Activated T-helper 1 cell treated with anti-CD3 and anti-CD28 coated beads, Interleukin-12 subunit alpha, Interleukin-12 subunit beta, Interleukin-2, Interleukin-4 antibody, amounts not matched to agents 30 ng/mL and 10 ng/mL and 1 ng/mL, durations not matched to agents 14 hours and 24 hours and 36 hours (primary cell): Measurements from ENCODE around the gene NUP210. TPM values are rescaled to one million over a fixed set of nuclear protein-coding genes. Genes with fewer than 3 reads are reported as not detected.

Source experiments
- DNase-seq: peaks from one replicate; pipeline ENCODE4 v3.0.0; 2021; ENCODE audit warnings: low spot score
- H3K27ac Mint-ChIP-seq: one replicate; pipeline ENCODE4 v1.8.0; 2021; ENCODE audit warnings: mild to moderate bottlenecking, mixed read lengths
- H3K27me3 Mint-ChIP-seq: one replicate; pipeline ENCODE4 v1.8.0; 2022; ENCODE audit warnings: mild to moderate bottlenecking, moderate library complexity, mixed read lengths; ENCODE audit not compliant: insufficient read depth
- H3K36me3 Mint-ChIP-seq: one replicate; pipeline ENCODE4 v1.8.0; 2021; ENCODE audit warnings: low read depth, mixed read lengths
- H3K4me1 Mint-ChIP-seq: one replicate; pipeline ENCODE4 v1.8.0; 2021; ENCODE audit warnings: low read depth, mixed read lengths
- H3K4me3 Mint-ChIP-seq: one replicate; pipeline ENCODE4 v1.8.0; 2021; ENCODE audit warnings: mild to moderate bottlenecking, moderate library complexity, mixed read lengths
- H3K9me3 Mint-ChIP-seq: one replicate; pipeline ENCODE4 v1.8.0; 2021; ENCODE audit warnings: mixed read lengths
- intact Hi-C: fragments of 100-400 bp; cut with micrococcal nuclease; formaldehyde crosslinking; loops from one replicate; pipeline ENCODE4 v1.15.1; 2024
- total RNA-seq: library from RNA; stranded (reverse); gene quantifications from 2 replicates; pipeline ENCODE4 v1.2.3, GENCODE V29; 2022

The NUP210 gene
- total RNA-seq, 1 donor from 2014 or later = 152 TPM

GRCh38 chr3:13329746-13330145, 90.4 kb downstream of the NUP210 start:
- intact Hi-C loops = no loop called here
- H3K27ac Mint-ChIP-seq = no peak overlapping the region
- H3K27me3 Mint-ChIP-seq = no peaks in the 10 kb centered on the region
- H3K9me3 Mint-ChIP-seq = no peaks in the 10 kb centered on the region
- no peak for DNase-seq
- no peaks in the 10 kb centered on the region for H3K4me1 Mint-ChIP-seq
- peaks cover 50% of the 10 kb centered on the region for H3K36me3 Mint-ChIP-seq
- H3K4me3 Mint-ChIP-seq = no peak overlapping the region

GRCh38 chr3:13325892-13326443, 94.2 kb downstream of the NUP210 start:
- intact Hi-C loops = no loop called here
- Mint-ChIP-seq H3K27me3 (no peaks in the 10 kb centered on the region), H3K4me1 (no peaks in the 10 kb centered on the region), H3K9me3 (no peaks in the 10 kb centered on the region), H3K27ac (no peak overlapping the region), H3K4me3 (no peak overlapping the region), H3K36me3 (peaks cover 44% of the 10 kb centered on the region)
- no peak for DNase-seq

GRCh38 chr3:13324835-13325501, 95.2 kb downstream of the NUP210 start:
- H3K27me3 Mint-ChIP-seq = no peaks in the 10 kb centered on the region
- intact Hi-C loops = no loop called here
- no peak for DNase-seq
- H3K36me3 Mint-ChIP-seq = peaks cover 42% of the 10 kb centered on the region
- no peak overlapping the region for H3K27ac Mint-ChIP-seq
- no peak overlapping the region for H3K4me3 Mint-ChIP-seq
- H3K4me1 Mint-ChIP-seq = no peaks in the 10 kb centered on the region
- no peaks in the 10 kb centered on the region for H3K9me3 Mint-ChIP-seq

GRCh38 chr3:13323822-13324221, 96.3 kb downstream of the NUP210 start:
- H3K36me3 Mint-ChIP-seq = peaks cover 40% of the 10 kb centered on the region
- H3K4me1 Mint-ChIP-seq = no peaks in the 10 kb centered on the region
- no peaks in the 10 kb centered on the region for H3K9me3 Mint-ChIP-seq
- H3K27ac Mint-ChIP-seq = no peak overlapping the region
- no peak for DNase-seq
- H3K4me3 Mint-ChIP-seq = no peak overlapping the region
- intact Hi-C loops = no loop called here
- no peaks in the 10 kb centered on the region for H3K27me3 Mint-ChIP-seq

- H3K4me3 Mint-ChIP-seq = no peak overlapping the region
- intact Hi-C loops = no loop called here
- peaks cover 39% of the 10 kb centered on the region for H3K36me3 Mint-ChIP-seq
- H3K9me3 Mint-ChIP-seq = no peaks in the 10 kb centered on the region
- no peaks in the 10 kb centered on the region for H3K4me1 Mint-ChIP-seq
- DNase-seq = no peak
- no peaks in the 10 kb centered on the region for H3K27me3 Mint-ChIP-seq
- H3K27ac Mint-ChIP-seq = no peak overlapping the region
These were observed 97.8 kb downstream of the NUP210 start for GRCh38 chr3:13322324-13322723.

- no peaks in the 10 kb centered on the region for H3K27me3 Mint-ChIP-seq
- H3K4me1 Mint-ChIP-seq = no peaks in the 10 kb centered on the region
- no peak for DNase-seq
- peaks cover 40% of the 10 kb centered on the region for H3K36me3 Mint-ChIP-seq
- no peaks in the 10 kb centered on the region for H3K9me3 Mint-ChIP-seq
- H3K4me3 Mint-ChIP-seq = no peak overlapping the region
- no peak overlapping the region for H3K27ac Mint-ChIP-seq
- intact Hi-C loops = no loop called here
These were observed 100.4 kb downstream of the NUP210 start for GRCh38 chr3:13319564-13320220.

GRCh38 chr3:13318626-13319470, 101.3 kb downstream of the NUP210 start:
- no peaks in the 10 kb centered on the region for H3K27me3 Mint-ChIP-seq
- no peak for DNase-seq
- intact Hi-C loops = no loop called here
- no peaks in the 10 kb centered on the region for H3K9me3 Mint-ChIP-seq
- H3K36me3 Mint-ChIP-seq = peaks cover 43% of the 10 kb centered on the region
- no peak overlapping the region for H3K4me3 Mint-ChIP-seq
- H3K4me1 Mint-ChIP-seq = no peaks in the 10 kb centered on the region
- no peak overlapping the region for H3K27ac Mint-ChIP-seq

GRCh38 chr3:13317596-13318320, 102.4 kb downstream of the NUP210 start:
- no peak overlapping the region for H3K27ac Mint-ChIP-seq
- no peak overlapping the region for H3K4me3 Mint-ChIP-seq
- H3K36me3 Mint-ChIP-seq = peaks cover 43% of the 10 kb centered on the region
- no peaks in the 10 kb centered on the region for H3K9me3 Mint-ChIP-seq
- intact Hi-C loops = no loop called here
- no peaks in the 10 kb centered on the region for H3K27me3 Mint-ChIP-seq
- no peaks in the 10 kb centered on the region for H3K4me1 Mint-ChIP-seq
- DNase-seq = no peak

- H3K4me3 Mint-ChIP-seq = no peak overlapping the region
- no peak overlapping the region for H3K27ac Mint-ChIP-seq
- no peaks in the 10 kb centered on the region for H3K4me1 Mint-ChIP-seq
- H3K9me3 Mint-ChIP-seq = no peaks in the 10 kb centered on the region
- intact Hi-C loops = no loop called here
- no peaks in the 10 kb centered on the region for H3K27me3 Mint-ChIP-seq
- no peak for DNase-seq
- peaks cover 33% of the 10 kb centered on the region for H3K36me3 Mint-ChIP-seq
These were observed 103.5 kb downstream of the NUP210 start for GRCh38 chr3:13316603-13317002.

- H3K4me3 Mint-ChIP-seq = no peak overlapping the region
- no peak overlapping the region for H3K27ac Mint-ChIP-seq
- H3K4me1 Mint-ChIP-seq = no peaks in the 10 kb centered on the region
- no peaks in the 10 kb centered on the region for H3K27me3 Mint-ChIP-seq
- H3K36me3 Mint-ChIP-seq = peaks cover 25% of the 10 kb centered on the region
- DNase-seq = no peak
- intact Hi-C loops = no loop called here
- H3K9me3 Mint-ChIP-seq = no peaks in the 10 kb centered on the region
These were observed 105.2 kb downstream of the NUP210 start for GRCh38 chr3:13314877-13315276.

- no peak overlapping the region for H3K27ac Mint-ChIP-seq
- no peaks in the 10 kb centered on the region for H3K9me3 Mint-ChIP-seq
- H3K4me1 Mint-ChIP-seq = no peaks in the 10 kb centered on the region
- H3K4me3 Mint-ChIP-seq = no peak overlapping the region
- intact Hi-C loops = no loop called here
- no peak for DNase-seq
- peaks cover 22% of the 10 kb centered on the region for H3K36me3 Mint-ChIP-seq
- no peaks in the 10 kb centered on the region for H3K27me3 Mint-ChIP-seq
These were observed 106.3 kb downstream of the NUP210 start for GRCh38 chr3:13313813-13314212.

- H3K27ac Mint-ChIP-seq = no peak overlapping the region
- intact Hi-C loops = loop anchor here (10.0 kb wide), 1 partner anchor 214 kb away; no protein-coding TSS in a partner anchor
- H3K4me3 Mint-ChIP-seq = no peak overlapping the region
- DNase-seq = no peak
- no peaks in the 10 kb centered on the region for H3K27me3 Mint-ChIP-seq
- peaks cover 8% of the 10 kb centered on the region for H3K36me3 Mint-ChIP-seq
- no peaks in the 10 kb centered on the region for H3K9me3 Mint-ChIP-seq
- H3K4me1 Mint-ChIP-seq = no peaks in the 10 kb centered on the region
These were observed 111.1 kb downstream of the NUP210 start for GRCh38 chr3:13309004-13309403.
